Liver (tissue), 9 donors: Measurements from ENCODE around the gene FAM222A. TPM values are rescaled to one million over a fixed set of nuclear protein-coding genes. Genes with fewer than 3 reads are reported as not detected.

Source experiments
- DNase-seq: peaks from one replicate; pipeline ENCODE4 v3.0.0-alpha.2; 2017; ENCODE audit warnings: low spot score
- H3K27ac ChIP-seq, 2 donors: one replicate each; pipeline ENCODE4 v1.7.0; 2013; ENCODE audit warnings: inconsistent platforms in 2 of 2, low read length in 2 of 2, control low read depth in 1 of 2, low read depth in 1 of 2, mild to moderate bottlenecking in 1 of 2
- H3K27me3 ChIP-seq, 4 donors: one replicate each; pipeline versions ENCODE4 v1.6.1 to v1.7.0; 2013; ENCODE audit warnings: low read length in 3 of 4, inconsistent platforms in 1 of 4, mild to moderate bottlenecking in 1 of 4, moderate library complexity in 1 of 4; ENCODE audit not compliant: control insufficient read depth in 4 of 4, insufficient read depth in 4 of 4
- H3K36me3 ChIP-seq, 4 donors: one replicate each; pipeline versions ENCODE4 v1.6.1 to v1.7.0; 2013; ENCODE audit warnings: low read length in 3 of 4, mild to moderate bottlenecking in 3 of 4, low read depth in 1 of 4, moderate library complexity in 1 of 4; ENCODE audit not compliant: control insufficient read depth in 4 of 4, insufficient read depth in 3 of 4
- H3K4me1 ChIP-seq, 4 donors: one replicate each; pipeline versions ENCODE4 v1.6.1 to v1.7.0; 2013; ENCODE audit warnings: low read length in 3 of 4, mild to moderate bottlenecking in 3 of 4, moderate library complexity in 1 of 4; ENCODE audit not compliant: control insufficient read depth in 4 of 4, insufficient read depth in 4 of 4
- H3K4me3 ChIP-seq, 3 donors: one replicate each; pipeline versions ENCODE4 v1.6.1 to v1.7.0; 2013; ENCODE audit warnings: low read length in 3 of 3, control low read depth in 1 of 3, low read depth in 1 of 3, mild to moderate bottlenecking in 1 of 3
- H3K9ac ChIP-seq, 2 donors: one replicate each; pipeline ENCODE4 v1.7.0; 2013; ENCODE audit warnings: low read length in 2 of 2, mild to moderate bottlenecking in 2 of 2, moderate library complexity in 2 of 2, control low read depth in 1 of 2, low read depth in 1 of 2
- H3K9me3 ChIP-seq, 4 donors: one replicate each; pipeline versions ENCODE4 v1.6.1 to v1.7.0; 2013; ENCODE audit warnings: low read length in 3 of 4; ENCODE audit not compliant: control insufficient read depth in 4 of 4
- ATF3 ChIP-seq: IDR thresholded peaks from 2 replicates; pipeline ENCODE4 v1.6.1; 2016; ENCODE audit warnings: antibody characterized with exemption
- CTCF ChIP-seq: fragments of 150-350 bp; IDR thresholded peaks from 2 replicates; pipeline ENCODE4 v1.5.1; 2017; ENCODE audit warnings: improper control_type of control experiment, low read depth, low read length; ENCODE audit not compliant: missing input control
- FOXA1 ChIP-seq: IDR thresholded peaks from 2 replicates; pipeline ENCODE4 v1.6.1; 2016; ENCODE audit warnings: antibody characterized with exemption
- GABPA ChIP-seq, 2 donors: IDR thresholded peaks in 1 of 2; conservative IDR thresholded peaks in 1 of 2; 2 replicates each; pipeline ENCODE4 v1.6.1; 2016; ENCODE audit warnings: antibody characterized with exemption in 2 of 2, mild to moderate bottlenecking in 1 of 2, moderate library complexity in 1 of 2
- HNF4A ChIP-seq, 2 donors: conservative IDR thresholded peaks; 2 replicates each; pipeline ENCODE4 v1.6.1; 2016; ENCODE audit warnings: antibody characterized with exemption in 2 of 2, mild to moderate bottlenecking in 2 of 2
- HNF4G ChIP-seq: IDR thresholded peaks from 2 replicates; pipeline ENCODE4 v1.6.1; 2016; ENCODE audit warnings: antibody characterized with exemption
- JUND ChIP-seq, 2 donors: IDR thresholded peaks; 2 replicates each; pipeline ENCODE4 v1.6.1; 2016; ENCODE audit warnings: antibody characterized with exemption in 2 of 2
- MAX ChIP-seq: IDR thresholded peaks from 2 replicates; pipeline ENCODE4 v1.6.1; 2016; ENCODE audit warnings: antibody characterized with exemption
- NR2F2 ChIP-seq: IDR thresholded peaks from 2 replicates; pipeline ENCODE4 v1.6.1; 2016; ENCODE audit warnings: antibody characterized with exemption
- RAD21 ChIP-seq, 2 donors: IDR thresholded peaks; 2 replicates each; pipeline ENCODE4 v1.6.1; 2016; ENCODE audit warnings: antibody characterized with exemption in 2 of 2, mild to moderate bottlenecking in 2 of 2
- REST ChIP-seq: IDR thresholded peaks from 2 replicates; pipeline ENCODE4 v1.6.1; 2016; ENCODE audit warnings: antibody characterized with exemption, mild to moderate bottlenecking
- SP1 ChIP-seq: IDR thresholded peaks from 2 replicates; pipeline ENCODE4 v1.6.1; 2018; ENCODE audit warnings: antibody characterized with exemption, mild to moderate bottlenecking
- TAF1 ChIP-seq: conservative IDR thresholded peaks from 2 replicates; pipeline ENCODE4 v1.6.1; 2016; ENCODE audit warnings: antibody characterized with exemption, mild to moderate bottlenecking
- YY1 ChIP-seq: IDR thresholded peaks from 2 replicates; pipeline ENCODE4 v1.6.1; 2016; ENCODE audit warnings: antibody characterized with exemption, mild to moderate bottlenecking
- ZBTB33 ChIP-seq: IDR thresholded peaks from 2 replicates; pipeline ENCODE4 v1.6.1; 2016; ENCODE audit warnings: antibody characterized with exemption
- WGBS: extraction: QIAGEN DNeasy Blood & Tissue Kit; methylation state at CpG from one replicate; pipeline ENCODE4 v1.1.7; 2013; 5-methylcytosine and 5-hydroxymethylcytosine counted together
- polyA plus RNA-seq, 2 donors: library from polyadenylated mRNA; stranded (reverse) in 1 of 2; unstranded in 1 of 2; fragments of 200-250 nt in 1 of 2; fragments of >200 nt in 1 of 2; fragmentation: Nextera tagmentation in 1 of 2; extraction: Ambion mirVana in 1 of 2; gene quantifications; one replicate each; pipeline versions ENCODE4 v1.2.1 to v1.2.3, GENCODE V29; 2013 to 2015
- total RNA-seq, 2 donors: library from RNA; depleted of rRNA; stranded (reverse); fragments of >200 nt; gene quantifications; one replicate each; pipeline ENCODE4 v1.2.3, GENCODE V29; 2014
- donor health status: healthy.
- donor health status: healthy.
- donor health status: healthy.
- donor health status: healthy.
- donor health status: healthy.

Gene FAM222A
- total and polyA plus RNA-seq, 4 donors, result 0.97 to 2.2 (median 1.9) TPM

- no peaks in the 10 kb centered on the region for H3K9me3 ChIP-seq
- TF ChIP-seq REST (no peak), TAF1 (no peak), CTCF (no peak), NR2F2 (no peak), RAD21 (IDR thresholded peaks at IDR 0.05) (no peak), ZBTB33 (no peak), HNF4G (no peak), GABPA (IDR thresholded peaks at IDR 0.05 in 1 of 2, conservative IDR thresholded peaks at IDR 0.05 in 1 of 2) (no peak), ATF3 (no peak), SP1 (no peak), HNF4A (conservative IDR thresholded peaks at IDR 0.05) (no peak), YY1 (no peak), JUND (IDR thresholded peaks at IDR 0.05) (no peak), FOXA1 (no peak)
- H3K4me1 ChIP-seq, result peaks cover 2 to 18% (median 12%) of the 10 kb centered on the region in 4 donors
- H3K27me3 ChIP-seq, result no peaks in the 10 kb centered on the region
- 93% methylated on average over 9 of the region's 9 CpGs for WGBS
- DNase-seq, result no peak
- H3K9ac ChIP-seq, result no peak overlapping the region
- H3K4me3 ChIP-seq, result no peak overlapping the region
- peaks cover 0 to 18% (median 8%) of the 10 kb centered on the region in 4 donors for H3K36me3 ChIP-seq
- no peak overlapping the region for H3K27ac ChIP-seq
Observed at GRCh38 chr12:109818253-109818652, 104.6 kb downstream of the FAM222A start.

GRCh38 chr12:109818905-109819500 is 105.4 kb downstream of the FAM222A start:
- no peak for TF ChIP-seq JUND (IDR thresholded peaks at IDR 0.05)
- no peak for TF ChIP-seq CTCF
- TF ChIP-seq GABPA (IDR thresholded peaks at IDR 0.05 in 1 of 2, conservative IDR thresholded peaks at IDR 0.05 in 1 of 2), result no peak
- TF ChIP-seq MAX, result no peak
- no peak for TF ChIP-seq HNF4G
- H3K27me3 ChIP-seq, result no peaks in the 10 kb centered on the region
- no peak for DNase-seq
- H3K4me1 ChIP-seq, result peaks cover 2 to 25% (median 19%) of the 10 kb centered on the region in 4 donors
- H3K9ac ChIP-seq, result no peak overlapping the region
- H3K4me3 ChIP-seq, result no peak overlapping the region
- H3K36me3 ChIP-seq, result peaks cover 0 to 11% (median 2%) of the 10 kb centered on the region in 4 donors
- WGBS, result 65% methylated on average over 10 of the region's 10 CpGs
- no peaks in the 10 kb centered on the region for H3K9me3 ChIP-seq
- H3K27ac ChIP-seq, result no peak overlapping the region
